ENCODE measurements around the gene TAPBP. TPM values are rescaled to one million over a fixed set of nuclear protein-coding genes. Genes with fewer than 3 reads are reported as not detected.

TAPBP gene
- total RNA-seq, 1 donor from 2014 or later: 1.7 TPM

- Histone ChIP-seq H3K27me3 (no peaks in the 10 kb centered on the region), H3K9ac (no peak overlapping the region), H3K27ac (no peak overlapping the region), H3K4me1 (peaks cover 14% of the 10 kb centered on the region), H3K9me3 (ENCODE audit: low read depth) (no peaks in the 10 kb centered on the region), H2AFZ (replicated peaks) (peak overlapping the region; percentile 66), H4K20me1 (ENCODE audit: low read depth) (no peaks in the 10 kb centered on the region), H3K36me3 (no peaks in the 10 kb centered on the region), H3F3A (ENCODE audit: low read depth) (peaks cover 29% of the 10 kb centered on the region), H3K4me3 (peak overlapping the region; percentile 77), H3K79me2 (ENCODE audit: low read depth) (peaks cover 37% of the 10 kb centered on the region), H3K4me2 (peak overlapping the region; percentile 77)
- DNase-seq (ENCODE audit: low spot score): no peak
- no peak for TF ChIP-seq EZH2 (IDR thresholded peaks at IDR 0.05)
- TF ChIP-seq CTCF (IDR thresholded peaks at IDR 0.05): no peak
- no peak for TF ChIP-seq EZH2phosphoT487 (IDR thresholded peaks at IDR 0.05)
- Mint-ChIP-seq H3K36me3 (peaks cover 16% of the 10 kb centered on the region), H3K27ac (peak overlapping the region; percentile 48), H3K4me3 (peak overlapping the region; percentile 97), H3K9me3 (no peaks in the 10 kb centered on the region), H3K27me3 (ENCODE audit: insufficient read depth, low read depth) (peaks cover 4% of the 10 kb centered on the region), H3K4me1 (peaks cover 41% of the 10 kb centered on the region)
Observed at GRCh38 chr6:33323623-33323948, 9.7 kb upstream of the TAPBP start.

DNA sequence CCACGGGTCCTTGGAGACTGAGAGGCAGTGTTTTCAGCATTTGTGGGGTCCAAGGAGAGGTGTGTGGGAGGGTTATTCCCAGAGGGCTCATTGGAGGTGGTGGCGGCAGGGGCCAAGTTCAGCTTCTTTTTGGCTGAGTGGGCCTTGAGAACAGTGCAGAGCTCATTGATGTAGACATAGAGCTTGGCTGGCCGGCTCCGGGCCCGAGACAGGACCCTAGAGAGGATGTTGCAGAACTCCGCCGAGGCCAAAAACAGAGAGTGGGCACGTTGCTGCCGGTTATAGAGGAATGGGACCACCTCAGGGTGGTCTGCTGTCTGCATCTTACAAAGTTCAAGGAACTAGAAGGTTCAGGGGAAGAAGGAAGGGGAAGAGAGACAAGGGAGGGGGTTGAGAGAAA is 7.3 kb upstream of the TAPBP start:
- H3K4me2 ChIP-seq: peak overlapping the region; percentile 77
- TF ChIP-seq EZH2 (IDR thresholded peaks at IDR 0.05): no peak
- no peak for TF ChIP-seq CTCF (IDR thresholded peaks at IDR 0.05)
- TF ChIP-seq EZH2phosphoT487 (IDR thresholded peaks at IDR 0.05): no peak
- H3K79me2 ChIP-seq (ENCODE audit: low read depth): peaks cover 41% of the 10 kb centered on the region
- H3K27me3 ChIP-seq: no peaks in the 10 kb centered on the region
- peaks cover 50% of the 10 kb centered on the region for H3F3A ChIP-seq (ENCODE audit: low read depth)
- Mint-ChIP-seq H3K4me3 (peak overlapping the region; percentile 85), H3K36me3 (peaks cover 19% of the 10 kb centered on the region), H3K27ac (no peak overlapping the region), H3K4me1 (peaks cover 61% of the 10 kb centered on the region), H3K9me3 (no peaks in the 10 kb centered on the region), H3K27me3 (ENCODE audit: insufficient read depth, low read depth) (peaks cover 6% of the 10 kb centered on the region)
- H3K36me3 ChIP-seq: no peaks in the 10 kb centered on the region
- H3K4me1 ChIP-seq: peaks cover 17% of the 10 kb centered on the region
- H3K4me3 ChIP-seq: peak overlapping the region; percentile 77
- no peak overlapping the region for H2AFZ ChIP-seq (replicated peaks)
- H3K27ac ChIP-seq: no peak overlapping the region
- no peaks in the 10 kb centered on the region for H3K9me3 ChIP-seq (ENCODE audit: low read depth)
- H4K20me1 ChIP-seq (ENCODE audit: low read depth): peaks cover 10% of the 10 kb centered on the region
- no peak overlapping the region for H3K9ac ChIP-seq
- no peak for DNase-seq (ENCODE audit: low spot score)

GRCh38 chr6:33320315-33321181 is 6.7 kb upstream of the TAPBP start:
- H3K4me3 Mint-ChIP-seq: peak overlapping the region; percentile 85
- H3F3A ChIP-seq (ENCODE audit: low read depth): peaks cover 51% of the 10 kb centered on the region
- DNase-seq (ENCODE audit: low spot score): no peak
- H3K9me3 Mint-ChIP-seq: no peaks in the 10 kb centered on the region
- peaks cover 6% of the 10 kb centered on the region for H3K27me3 Mint-ChIP-seq (ENCODE audit: insufficient read depth, low read depth)
- no peak overlapping the region for H2AFZ ChIP-seq (replicated peaks)
- TF ChIP-seq EZH2 (IDR thresholded peaks at IDR 0.05) (no peak), EZH2phosphoT487 (IDR thresholded peaks at IDR 0.05) (no peak), CTCF (IDR thresholded peaks at IDR 0.05) (no peak)
- no peak overlapping the region for H3K27ac ChIP-seq
- peaks cover 61% of the 10 kb centered on the region for H3K4me1 Mint-ChIP-seq
- peaks cover 41% of the 10 kb centered on the region for H3K79me2 ChIP-seq (ENCODE audit: low read depth)
- H3K9me3 ChIP-seq (ENCODE audit: low read depth): no peaks in the 10 kb centered on the region
- H3K4me3 ChIP-seq: no peak overlapping the region
- H3K36me3 ChIP-seq: no peaks in the 10 kb centered on the region
- peak overlapping the region; percentile 77 for H3K4me2 ChIP-seq
- H4K20me1 ChIP-seq (ENCODE audit: low read depth): peaks cover 14% of the 10 kb centered on the region
- H3K27me3 ChIP-seq: no peaks in the 10 kb centered on the region
- peak overlapping the region; percentile 50 for H3K27ac Mint-ChIP-seq
- peaks cover 17% of the 10 kb centered on the region for H3K4me1 ChIP-seq
- H3K9ac ChIP-seq: no peak overlapping the region
- peaks cover 22% of the 10 kb centered on the region for H3K36me3 Mint-ChIP-seq

Measured in neural progenitor cell (in vitro differentiated cells).